OCI-LY1 (cell line): ENCODE measurements around the gene FLYWCH1.

Experiments
- H2AFZ ChIP-seq: fragments of 200-600 bp; sonication (generic), shearing (Covaris generic); 2 replicates; pipeline ENCODE4 v1.6.0; 2014; ENCODE audit warnings: antibody characterized with exemption, mild to moderate bottlenecking, low read length
- H3F3A ChIP-seq: fragments of 200-600 bp; sonication (generic), shearing (Covaris generic); 2 replicates; pipeline ENCODE4 v1.6.0; 2014; ENCODE audit warnings: mild to moderate bottlenecking, antibody characterized with exemption, low read length, moderate library complexity; ENCODE audit not compliant: insufficient read depth
- H3K27ac ChIP-seq: fragments of 200-600 bp; sonication (generic); 2 replicates; pipeline ENCODE4 v1.5.1; 2014; ENCODE audit warnings: low read length, mixed run types, mild to moderate bottlenecking, low read depth; ENCODE audit not compliant: poor library complexity, severe bottlenecking
- H3K27me3 ChIP-seq: fragments of 200-600 bp; sonication (generic); 2 replicates; pipeline ENCODE4 v1.6.0; 2014; ENCODE audit warnings: antibody characterized with exemption, mild to moderate bottlenecking, low read length, moderate library complexity; ENCODE audit not compliant: insufficient read depth
- H3K36me3 ChIP-seq: fragments of 200-600 bp; sonication (generic); 2 replicates; pipeline ENCODE4 v1.6.1; 2014; ENCODE audit warnings: mild to moderate bottlenecking, antibody characterized with exemption, low read length, moderate library complexity, mixed read lengths; ENCODE audit not compliant: insufficient read depth
- H3K4me1 ChIP-seq: fragments of 200-600 bp; sonication (generic); 2 replicates; pipeline ENCODE4 v1.5.1; 2014; ENCODE audit warnings: mild to moderate bottlenecking, low read length, moderate library complexity; ENCODE audit not compliant: insufficient read depth, severe bottlenecking
- H3K4me2 ChIP-seq: fragments of 200-600 bp; sonication (generic), shearing (Covaris generic); 2 replicates; pipeline ENCODE4 v1.6.1; 2014; ENCODE audit warnings: low read length
- H3K4me3 ChIP-seq: fragments of 200-600 bp; sonication (generic); 2 replicates; pipeline ENCODE4 v1.5.1; 2014; ENCODE audit warnings: low read length, low read depth, mild to moderate bottlenecking, mixed read lengths; ENCODE audit not compliant: poor library complexity, severe bottlenecking
- H3K79me2 ChIP-seq: fragments of 200-600 bp; shearing (Covaris generic); 2 replicates; pipeline ENCODE4 v1.6.1; 2016; ENCODE audit warnings: mixed run types, low read length, mixed read lengths; ENCODE audit not compliant: insufficient read depth
- H3K9ac ChIP-seq: fragments of 200-600 bp; sonication (generic), shearing (Covaris generic); 2 replicates; pipeline ENCODE4 v1.6.1; 2014; ENCODE audit warnings: mild to moderate bottlenecking, low read length, mixed read lengths
- H3K9me2 ChIP-seq: fragments of 200-600 bp; sonication (generic), shearing (Covaris generic); 2 replicates; pipeline ENCODE4 v1.6.1; 2014; ENCODE audit warnings: low read depth, mild to moderate bottlenecking, low read length, mixed read lengths
- H3K9me3 ChIP-seq: fragments of 200-600 bp; shearing (Covaris generic); 2 replicates; pipeline ENCODE4 v1.6.1; 2014; ENCODE audit warnings: low read length, mixed read lengths
- H4K20me1 ChIP-seq: fragments of 200-600 bp; sonication (generic), shearing (Covaris generic); 2 replicates; pipeline ENCODE4 v1.6.0; 2016; ENCODE audit warnings: mild to moderate bottlenecking, low read length; ENCODE audit not compliant: insufficient read depth
- EZH2 ChIP-seq: fragments of 200-600 bp; sonication (generic), shearing (Covaris generic); IDR thresholded peaks from 2 replicates; pipeline ENCODE4 v1.8.0; 2017; ENCODE audit warnings: borderline replicate concordance, mixed run types, mild to moderate bottlenecking, antibody characterized with exemption, low read length, moderate library complexity, mixed read lengths
- TF ChIP-seq, protein P1 (sequence below): fragments of 200-600 bp; sonication (generic), shearing (Covaris generic); IDR thresholded peaks from 2 replicates; pipeline ENCODE4 v1.5.1; 2017; ENCODE audit warnings: mild to moderate bottlenecking, antibody characterized with exemption, low read length, moderate library complexity, mixed read lengths

The FLYWCH1 gene

GRCh38 chr16:2988590-2989099, 76.9 kb downstream of the FLYWCH1 start:
- TF ChIP-seq EZH2, result no peak
- TF ChIP-seq, protein P1, sequence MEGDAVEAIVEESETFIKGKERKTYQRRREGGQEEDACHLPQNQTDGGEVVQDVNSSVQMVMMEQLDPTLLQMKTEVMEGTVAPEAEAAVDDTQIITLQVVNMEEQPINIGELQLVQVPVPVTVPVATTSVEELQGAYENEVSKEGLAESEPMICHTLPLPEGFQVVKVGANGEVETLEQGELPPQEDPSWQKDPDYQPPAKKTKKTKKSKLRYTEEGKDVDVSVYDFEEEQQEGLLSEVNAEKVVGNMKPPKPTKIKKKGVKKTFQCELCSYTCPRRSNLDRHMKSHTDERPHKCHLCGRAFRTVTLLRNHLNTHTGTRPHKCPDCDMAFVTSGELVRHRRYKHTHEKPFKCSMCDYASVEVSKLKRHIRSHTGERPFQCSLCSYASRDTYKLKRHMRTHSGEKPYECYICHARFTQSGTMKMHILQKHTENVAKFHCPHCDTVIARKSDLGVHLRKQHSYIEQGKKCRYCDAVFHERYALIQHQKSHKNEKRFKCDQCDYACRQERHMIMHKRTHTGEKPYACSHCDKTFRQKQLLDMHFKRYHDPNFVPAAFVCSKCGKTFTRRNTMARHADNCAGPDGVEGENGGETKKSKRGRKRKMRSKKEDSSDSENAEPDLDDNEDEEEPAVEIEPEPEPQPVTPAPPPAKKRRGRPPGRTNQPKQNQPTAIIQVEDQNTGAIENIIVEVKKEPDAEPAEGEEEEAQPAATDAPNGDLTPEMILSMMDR, result no peak
- H3K27ac ChIP-seq, result no peak overlapping the region
- H3K79me2 ChIP-seq, result no peaks in the 10 kb centered on the region
- H4K20me1 ChIP-seq, result no peaks in the 10 kb centered on the region
- no peak overlapping the region for H3K9ac ChIP-seq
- no peaks in the 10 kb centered on the region for H3K9me3 ChIP-seq
- H3K27me3 ChIP-seq, result peaks cover 3% of the 10 kb centered on the region; the same call in 1 of the 2 replicates
- H2AFZ ChIP-seq, result no peak overlapping the region
- H3F3A ChIP-seq, result no peaks in the 10 kb centered on the region
- no peak overlapping the region for H3K4me2 ChIP-seq
- H3K36me3 ChIP-seq, result no peaks in the 10 kb centered on the region
- peaks cover 5% of the 10 kb centered on the region for H3K4me1 ChIP-seq
- no peaks in the 10 kb centered on the region for H3K9me2 ChIP-seq
- H3K4me3 ChIP-seq, result no peak overlapping the region

DNA sequence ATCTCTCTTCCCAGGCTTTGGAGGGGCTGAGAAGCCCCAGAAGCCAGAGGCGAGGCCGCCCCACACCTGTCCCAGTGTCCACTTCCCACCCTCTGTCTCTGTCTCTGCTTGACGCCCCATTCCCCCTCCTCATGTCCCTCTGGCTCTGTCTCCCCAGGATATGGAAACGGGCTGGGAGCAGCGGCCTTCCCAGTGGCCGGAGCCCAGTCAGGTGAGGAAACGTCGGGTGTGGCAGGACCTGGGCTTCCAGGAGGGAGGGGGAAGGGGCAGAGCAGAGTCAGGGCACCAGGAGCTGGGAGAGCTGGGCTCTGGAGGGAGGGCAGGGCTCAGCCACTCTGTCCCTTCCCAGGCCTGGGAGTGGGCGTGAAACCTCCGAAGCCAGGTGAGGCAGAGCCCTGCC, 79.2 kb downstream of the FLYWCH1 start:
- Histone ChIP-seq H3K4me1 (no peaks in the 10 kb centered on the region), H3K9me3 (no peaks in the 10 kb centered on the region), H3K4me3 (no peak overlapping the region), H3F3A (no peaks in the 10 kb centered on the region), H3K4me2 (no peak overlapping the region), H3K27me3 (peaks cover 3% of the 10 kb centered on the region; the same call in 1 of the 2 replicates), H3K79me2 (no peaks in the 10 kb centered on the region), H3K9me2 (no peaks in the 10 kb centered on the region), H2AFZ (no peak overlapping the region), H4K20me1 (no peaks in the 10 kb centered on the region), H3K27ac (no peak overlapping the region), H3K9ac (no peak overlapping the region), H3K36me3 (no peaks in the 10 kb centered on the region)
- TF ChIP-seq, protein P1, result no peak
- TF ChIP-seq EZH2, result no peak

DNA sequence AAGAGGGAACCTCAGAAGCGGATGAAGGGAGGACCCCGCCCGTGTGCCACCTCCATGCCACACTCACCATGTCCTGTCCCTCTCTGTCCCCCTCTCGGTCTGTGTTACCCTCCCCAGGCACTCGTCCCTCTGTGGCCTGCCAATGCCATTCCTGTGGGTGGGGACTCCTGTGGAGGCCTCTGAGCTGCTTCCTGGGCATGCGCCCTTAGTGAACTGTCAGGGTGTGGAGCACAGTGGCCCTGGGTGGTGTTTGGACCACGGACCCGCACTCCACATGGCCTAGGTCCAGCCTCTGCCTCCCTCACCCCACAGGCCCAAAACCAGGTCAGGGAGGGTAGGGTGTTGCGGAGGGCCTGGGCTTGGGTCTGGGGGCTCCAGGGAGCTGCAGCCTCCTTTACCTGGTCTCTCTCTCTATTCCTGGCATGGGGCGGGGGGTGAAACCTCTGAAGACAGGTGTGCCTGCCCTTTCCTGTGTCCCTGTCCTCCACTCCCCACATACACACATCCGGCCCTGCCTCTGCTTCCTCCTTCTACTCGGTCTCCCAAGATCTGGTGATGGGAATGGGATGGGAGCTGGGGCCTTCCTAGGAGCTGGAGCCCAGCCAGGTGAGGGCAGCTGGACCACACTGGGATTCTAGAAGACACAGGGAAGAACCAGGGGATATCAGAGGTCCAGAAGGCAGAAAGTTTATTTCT, 80.0 kb downstream of the FLYWCH1 start:
- TF ChIP-seq, protein P1, result no peak
- TF ChIP-seq EZH2, result no peak
- H3K4me2 ChIP-seq, result no peak overlapping the region
- no peaks in the 10 kb centered on the region for H3K79me2 ChIP-seq
- no peak overlapping the region for H3K27ac ChIP-seq
- no peaks in the 10 kb centered on the region for H3K9me3 ChIP-seq
- H4K20me1 ChIP-seq, result no peaks in the 10 kb centered on the region
- no peaks in the 10 kb centered on the region for H3K9me2 ChIP-seq
- no peak overlapping the region for H3K9ac ChIP-seq
- H3K4me1 ChIP-seq, result no peaks in the 10 kb centered on the region
- no peak overlapping the region for H3K4me3 ChIP-seq
- H3F3A ChIP-seq, result no peaks in the 10 kb centered on the region
- peaks cover under 1% of the 10 kb centered on the region; the same call in 1 of the 2 replicates for H3K27me3 ChIP-seq
- no peak overlapping the region for H2AFZ ChIP-seq
- no peaks in the 10 kb centered on the region for H3K36me3 ChIP-seq
